Endothelial cell of umbilical vein (primary cell): Measurements from ENCODE around the gene CWF19L2. TPM values are rescaled to one million over a fixed set of nuclear protein-coding genes. Genes with fewer than 3 reads are reported as not detected.

ENCODE experiments used
- BruUV-seq: library from RNA; stranded (reverse); fragments of 400-500 nt; replicated peaks from 2 replicates; lab custom pipeline; 2021; lab: Mats Ljungman, UMichigan
- CTCF ChIA-PET: fragments of 300-600, 350-600 bp; sonication (Branson Sonifier 250); formaldehyde crosslinking; loops from one replicate; lab custom pipeline; 2021; ENCODE audit warnings: antibody characterized with exemption, inconsistent platforms; lab: Charles Lee
- POLR2A ChIA-PET: fragments of 300-600, 350-600 bp; sonication (Branson Sonifier 250); formaldehyde crosslinking; loops from one replicate; lab custom pipeline; 2021; ENCODE audit warnings: antibody characterized with exemption, inconsistent platforms; lab: Charles Lee
- DNase-seq: peaks from one replicate; pipeline ENCODE4 v3.0.0-alpha.2; 2011; ENCODE audit warnings: low read depth, low spot score
- FAIRE-seq: peaks from 2 replicates; lab custom pipeline; 2011; peaks lifted over from hg19 to GRCh38; lab: Jason Lieb, UNC
- H2AFZ ChIP-seq: 2 replicates; pipeline ENCODE4 v1.6.0; 2012; ENCODE audit warnings: low read depth, low read length, control low read depth, inconsistent platforms
- H3K27ac ChIP-seq: 2 replicates; pipeline ENCODE4 v1.5.1; 2011; ENCODE audit warnings: low read depth, mild to moderate bottlenecking, control low read depth, low read length, moderate library complexity; ENCODE audit not compliant: insufficient read depth
- H3K27me3 ChIP-seq, 2 experiments: 2 replicates each; pipeline versions ENCODE4 v1.6.0 to v1.6.1; 2011; ENCODE audit warnings: low read length in 2 of 2, mixed read lengths in 1 of 2; ENCODE audit not compliant: control insufficient read depth in 2 of 2, insufficient read depth in 2 of 2
- H3K36me3 ChIP-seq, 2 experiments: 2 replicates in 1 of 2; 3 replicates in 1 of 2; pipeline ENCODE4 v1.5.1; 2011; ENCODE audit warnings: low read length in 2 of 2, mild to moderate bottlenecking in 1 of 2, moderate library complexity in 1 of 2; ENCODE audit not compliant: control insufficient read depth in 2 of 2, insufficient read depth in 2 of 2; ENCODE audit errors: extremely low read depth in 1 of 2
- H3K4me1 ChIP-seq: 3 replicates; pipeline ENCODE4 v1.5.1; 2011; ENCODE audit warnings: mild to moderate bottlenecking, low read length; ENCODE audit not compliant: control insufficient read depth, insufficient read depth; ENCODE audit errors: extremely low read depth
- H3K4me2 ChIP-seq: 2 replicates; pipeline ENCODE4 v1.6.1; 2011; ENCODE audit warnings: low read length, control low read depth, mixed read lengths; ENCODE audit not compliant: insufficient read depth
- H3K4me3 ChIP-seq, 3 experiments: fragments of 200-600 bp in 1 of 3; sonication (generic), shearing (Covaris generic) in 1 of 3; replicated peaks in 1 of 3; 2 replicates each; pipeline ENCODE4 v1.5.1; 2011 to 2016; ENCODE audit warnings: control low read depth in 3 of 3, low read length in 3 of 3, mild to moderate bottlenecking in 2 of 3, inconsistent platforms in 1 of 3, low read depth in 1 of 3, moderate library complexity in 1 of 3; ENCODE audit not compliant: insufficient read depth in 1 of 3
- H3K79me2 ChIP-seq: 2 replicates; pipeline ENCODE4 v1.6.0; 2012; ENCODE audit warnings: low read length, inconsistent platforms; ENCODE audit not compliant: control insufficient read depth, insufficient read depth
- H3K9ac ChIP-seq: replicated peaks from 2 replicates; pipeline ENCODE3; 2011; ENCODE audit warnings: low read length, control low read depth; ENCODE audit not compliant: insufficient read depth; ENCODE audit errors: extremely low read depth
- H3K9me1 ChIP-seq: replicated peaks from 3 replicates; pipeline ENCODE4 v1.6.0; 2011; ENCODE audit warnings: mild to moderate bottlenecking, low read length; ENCODE audit not compliant: control insufficient read depth, insufficient read depth; ENCODE audit errors: extremely low read depth
- H3K9me3 ChIP-seq: replicated peaks from 2 replicates; pipeline ENCODE4 v1.5.1; 2012; ENCODE audit warnings: low read length, inconsistent platforms; ENCODE audit not compliant: control insufficient read depth, insufficient read depth
- H4K20me1 ChIP-seq: replicated peaks from 2 replicates; pipeline ENCODE3; 2011; ENCODE audit warnings: mild to moderate bottlenecking, low read length; ENCODE audit not compliant: control insufficient read depth, insufficient read depth; ENCODE audit errors: extremely low read depth
- CTCF ChIP-seq, 2 donors: IDR thresholded peaks; 1 replicate in 1 of 2; 2 replicates in 1 of 2; pipeline ENCODE4 v1.5.1; 2011; ENCODE audit warnings: low read length in 2 of 2, mild to moderate bottlenecking in 2 of 2, moderate library complexity in 2 of 2, control low read depth in 1 of 2, inconsistent platforms in 1 of 2, low read depth in 1 of 2; ENCODE audit not compliant: insufficient read depth in 1 of 2; ENCODE audit errors: extremely low read depth in 1 of 2
- EZH2 ChIP-seq: IDR thresholded peaks from 2 replicates; pipeline ENCODE4 v1.6.1; 2012; ENCODE audit warnings: borderline replicate concordance, low read depth, mild to moderate bottlenecking, moderate library complexity, low read length, inconsistent platforms; ENCODE audit not compliant: severe bottlenecking
- FOS ChIP-seq: IDR thresholded peaks from 2 replicates; pipeline ENCODE4 v1.6.1; 2011; ENCODE audit warnings: mild to moderate bottlenecking, low read length, moderate library complexity, borderline replicate concordance; ENCODE audit not compliant: insufficient read depth
- GATA2 ChIP-seq: IDR thresholded peaks from 2 replicates; pipeline ENCODE4 v1.7.0; 2011; ENCODE audit warnings: low read depth, mild to moderate bottlenecking, moderate library complexity, mixed read lengths, low read length; ENCODE audit not compliant: insufficient read length, insufficient read depth
- JUN ChIP-seq: IDR thresholded peaks from 2 replicates; pipeline ENCODE4 v1.6.1; 2011; ENCODE audit warnings: borderline replicate concordance, low read depth; ENCODE audit not compliant: insufficient read length, insufficient read depth
- MAX ChIP-seq: IDR thresholded peaks from 2 replicates; pipeline ENCODE4 v1.6.1; 2011; ENCODE audit not compliant: insufficient read depth, insufficient read length
- MYC ChIP-seq: IDR thresholded peaks from one replicate; pipeline ENCODE4 v1.6.1; 2011; ENCODE audit warnings: mild to moderate bottlenecking, low read depth, low read length
- POLR2A ChIP-seq: IDR thresholded peaks from 2 replicates; pipeline ENCODE4 v1.6.1; 2012; ENCODE audit warnings: low read depth, mild to moderate bottlenecking, control low read depth, low read length
- POLR2AphosphoS5 ChIP-seq: IDR thresholded peaks from 2 replicates; pipeline ENCODE4 v1.6.1; 2012; ENCODE audit warnings: low read depth, mild to moderate bottlenecking, control low read depth, low read length, moderate library complexity; ENCODE audit not compliant: insufficient read depth
- dilution Hi-C: fragments of 300-500 bp; cut with MboI; formaldehyde crosslinking; loops from one replicate; pipeline ENCODE4 v1.15.0; 2019; ENCODE audit warnings: low sequenced_read_pairs; ENCODE audit not compliant: extremely low pct_ligation_motif_present
- intact Hi-C: fragments of 100-400 bp; cut with micrococcal nuclease; formaldehyde crosslinking; loops from one replicate; pipeline ENCODE4 v1.10.0; 2022
- polyA plus RNA-seq, 4 experiments: library from polyadenylated mRNA; depleted of rRNA in 3 of 4; stranded (reverse) in 3 of 4; unstranded in 1 of 4; fragments of >200 nt; gene quantifications; 2 replicates each; pipeline versions ENCODE4 v1.2.1 to v1.2.3, GENCODE V29; 2011 to 2012; ENCODE audit warnings: missing spikeins in 1 of 4
- total RNA-seq: library from RNA; stranded (reverse); gene quantifications from 2 replicates; pipeline ENCODE4 v1.2.3, GENCODE V29; 2021

The CWF19L2 gene
- total and polyA plus RNA-seq, 2 donors (not counting 3 experiments of a cell fraction or from before 2014, with no cell fraction given) = 1.4 to 11.8 TPM

- CTCF ChIA-PET = no interaction called here
- DNase-seq = peak; percentile 78
- H3K9me1 ChIP-seq = no peaks in the 10 kb centered on the region
- FAIRE-seq = peak; percentile 44
- H3K4me3 ChIP-seq = no peak overlapping the region
- H3K27ac ChIP-seq = no peak overlapping the region
- intact Hi-C loops (no loop called here), dilution Hi-C loops (no loop called here)
- no TSS peak for BruUV-seq
- H3K9me3 ChIP-seq = no peaks in the 10 kb centered on the region
- no peaks in the 10 kb centered on the region for H4K20me1 ChIP-seq
- H3K27me3 ChIP-seq = peaks cover 0 to 3% of the 10 kb centered on the region in 2 experiments
- POLR2A ChIA-PET = no interaction called here
- no peaks in the 10 kb centered on the region for H3K79me2 ChIP-seq
- no peaks in the 10 kb centered on the region for H3K36me3 ChIP-seq
- H3K4me1 ChIP-seq = no peaks in the 10 kb centered on the region
- no peak overlapping the region for H3K4me2 ChIP-seq
- H2AFZ ChIP-seq = no peak overlapping the region
- TF ChIP-seq GATA2 (no peak), EZH2 (no peak), POLR2AphosphoS5 (no peak), JUN (no peak), POLR2A (no peak), CTCF (IDR thresholded peaks at IDR 0.05; ENCODE audit: extremely low read depth in 1 of 2, insufficient read depth in 1 of 2, low read depth in 1 of 2, low read length in 2 of 2) (no peak), FOS (no peak), MAX (no peak), MYC (no peak)
- no peak overlapping the region for H3K9ac ChIP-seq
These were observed 38.4 kb upstream of the CWF19L2 start for GRCh38 chr11:107496011-107496410.
